ENCODE results near the gene ENGASE.

ENGASE gene

GRCh38 chr17:79118924-79119323 lies 44.3 kb downstream of the ENGASE start:
- no peak for DNase-seq

- DNase-seq: no peak
Observed at GRCh38 chr17:79120259-79120658, 45.6 kb downstream of the ENGASE start.

DNA sequence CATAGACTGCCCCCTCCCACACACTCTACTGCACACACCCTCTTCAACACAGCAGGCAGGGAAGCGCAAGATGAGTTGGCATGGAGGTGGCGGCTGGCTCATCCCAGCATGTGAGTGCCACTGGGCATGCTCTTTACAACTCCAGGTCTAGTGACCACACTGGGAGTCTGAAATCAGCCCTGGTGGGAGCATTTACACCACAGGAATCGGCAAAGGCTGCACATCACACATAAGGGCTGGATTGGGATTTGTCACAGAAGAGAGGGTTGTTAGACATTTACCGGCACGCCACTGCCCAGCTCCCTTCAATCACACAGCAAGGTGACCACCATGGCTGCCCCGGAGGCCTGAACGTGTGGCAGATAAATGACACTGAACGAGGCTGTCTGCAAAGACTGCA lies 49.4 kb downstream of the ENGASE start:
- no peak for DNase-seq

DNA sequence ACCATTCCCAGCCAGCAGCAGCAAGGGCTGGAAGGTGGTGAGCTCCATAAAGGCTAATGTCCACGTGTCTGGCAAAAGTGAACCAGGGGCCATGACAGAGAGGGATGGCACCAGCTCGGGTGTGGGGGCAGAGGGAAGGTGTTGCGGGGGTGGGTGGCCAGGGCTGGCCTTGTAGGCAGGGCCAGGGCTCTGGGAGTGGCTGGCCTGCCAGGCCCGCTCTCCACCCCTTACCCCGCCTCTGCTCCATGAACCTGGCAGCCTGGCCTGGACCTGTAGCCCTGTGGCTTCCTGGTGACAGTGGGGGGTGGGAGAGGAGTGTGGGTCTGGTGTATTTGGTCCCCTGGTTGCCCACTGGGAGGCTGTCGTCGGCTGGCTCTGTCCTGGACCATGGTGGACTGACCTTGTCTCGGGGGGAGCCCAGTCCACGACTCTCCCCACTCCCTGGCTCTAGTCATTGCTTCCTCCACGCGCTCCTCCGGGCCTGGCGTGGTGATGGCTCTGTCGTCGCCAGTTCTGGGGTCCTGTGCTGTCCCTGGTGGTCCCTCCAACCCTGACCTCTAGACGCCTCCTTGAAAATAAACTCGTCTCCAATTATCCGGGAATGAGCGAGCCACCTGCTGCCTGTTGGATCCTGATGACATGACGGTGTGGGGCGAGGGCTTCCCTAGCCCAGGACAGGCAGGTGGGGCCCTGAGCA lies 50.0 kb downstream of the ENGASE start:
- no peak for DNase-seq

DNA sequence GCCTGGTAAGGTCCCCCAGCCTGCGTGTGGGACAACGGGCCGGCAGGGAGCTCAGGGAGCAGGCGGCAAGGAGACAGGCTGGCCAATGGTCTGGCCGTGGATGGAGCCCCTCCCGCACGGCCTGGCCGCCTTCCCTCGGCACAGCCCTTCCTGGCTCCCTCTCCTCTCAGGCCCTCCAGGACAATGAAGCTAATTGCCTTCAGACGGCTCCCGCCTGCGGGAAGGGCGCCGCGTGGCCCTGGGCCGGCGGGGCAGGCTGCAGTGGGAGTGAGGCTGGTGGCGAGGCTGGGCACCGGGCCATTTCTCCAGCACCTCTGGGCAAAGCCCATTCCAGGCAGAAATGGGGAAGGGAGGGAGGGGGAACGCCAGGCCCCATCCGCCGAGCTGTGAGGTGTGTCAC lies 50.9 kb downstream of the ENGASE start:
- no peak for DNase-seq

DNA sequence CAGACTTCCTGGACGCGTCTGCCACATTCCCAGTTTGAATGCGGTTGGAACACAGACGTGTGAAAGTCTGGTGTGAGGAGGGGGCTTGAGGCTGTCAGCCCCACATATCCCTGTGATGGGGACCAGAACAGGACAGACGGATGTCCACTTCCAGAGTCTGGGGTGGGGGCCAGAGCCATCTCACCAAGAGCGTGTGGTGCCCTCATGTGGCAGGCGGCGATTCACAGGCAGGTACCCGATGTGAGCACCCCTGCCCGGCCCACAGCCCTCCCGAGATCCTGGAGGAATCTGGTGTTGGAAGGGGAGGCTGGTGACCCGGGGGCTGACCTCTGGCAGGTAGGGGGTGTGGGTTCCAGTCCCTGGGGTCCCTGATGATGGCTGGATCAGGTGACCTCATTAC lies 51.5 kb downstream of the ENGASE start:
- DNase-seq: no peak

- no peak for DNase-seq
Observed at GRCh38 chr17:79127534-79128135, 53.0 kb downstream of the ENGASE start.

DNA sequence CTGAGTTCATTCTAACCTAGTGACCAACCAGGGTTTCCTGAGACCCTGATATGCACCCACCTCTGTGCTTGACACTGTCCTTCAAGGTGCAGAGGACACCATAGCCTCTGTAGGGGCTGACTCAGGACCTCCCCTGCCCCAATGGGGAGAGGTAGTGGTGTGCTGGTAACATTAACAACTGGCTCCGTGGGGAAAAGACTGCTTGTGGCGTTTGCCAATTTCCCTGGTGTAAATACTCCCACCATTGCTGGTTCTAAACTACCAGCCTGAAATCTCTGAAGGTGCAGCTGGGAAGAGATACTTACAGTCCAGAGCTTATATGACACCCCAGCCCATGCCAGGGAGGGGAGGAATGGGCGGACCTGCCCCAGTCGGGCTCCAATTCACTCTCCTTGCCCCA lies 54.9 kb downstream of the ENGASE start:
- DNase-seq: no peak

GRCh38 chr17:79130536-79131273 lies 56.1 kb downstream of the ENGASE start:
- DNase-seq: no peak

DNA sequence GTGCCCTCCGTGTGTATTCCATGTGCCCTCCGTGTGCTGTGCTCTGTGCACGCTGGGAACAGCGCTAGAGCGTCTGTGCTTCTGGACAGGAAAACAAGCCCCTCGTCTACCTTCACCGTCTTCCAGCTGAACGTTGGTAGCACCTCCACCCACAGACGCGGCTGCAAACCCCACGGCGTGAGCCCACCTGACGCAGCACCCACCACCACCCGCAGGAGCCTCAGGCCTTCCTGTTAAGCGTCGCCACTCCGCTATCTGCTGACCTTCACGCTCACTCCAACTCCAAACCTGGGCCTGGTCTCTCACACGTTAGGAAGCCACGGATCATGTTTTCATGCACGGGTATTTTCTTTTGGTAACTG lies 56.6 kb downstream of the ENGASE start:
- DNase-seq: no peak

DNA sequence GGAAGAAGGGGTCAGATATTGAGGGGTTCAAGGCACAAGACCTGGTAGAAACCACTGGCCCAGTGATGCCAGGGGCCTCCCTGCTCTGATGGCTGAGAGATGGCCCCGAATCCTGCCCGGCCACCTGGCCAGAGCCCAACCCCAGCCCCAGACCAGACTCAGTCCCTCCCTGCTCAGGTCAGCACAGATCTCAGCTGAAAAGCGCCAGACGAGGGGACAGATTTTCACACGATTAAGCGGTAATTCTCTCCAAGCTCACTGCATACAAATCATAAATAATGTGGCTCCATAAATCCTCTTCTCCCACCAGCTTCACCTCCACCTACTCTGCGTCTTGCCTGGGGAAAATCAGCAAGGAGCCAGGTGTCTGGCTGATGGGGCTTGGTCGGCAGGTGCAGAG lies 57.1 kb downstream of the ENGASE start:
- DNase-seq: no peak

GRCh38 chr17:79132271-79133064 lies 57.8 kb downstream of the ENGASE start:
- no peak for DNase-seq

GRCh38 chr17:79133214-79133613 lies 58.6 kb downstream of the ENGASE start:
- DNase-seq: no peak

DNA sequence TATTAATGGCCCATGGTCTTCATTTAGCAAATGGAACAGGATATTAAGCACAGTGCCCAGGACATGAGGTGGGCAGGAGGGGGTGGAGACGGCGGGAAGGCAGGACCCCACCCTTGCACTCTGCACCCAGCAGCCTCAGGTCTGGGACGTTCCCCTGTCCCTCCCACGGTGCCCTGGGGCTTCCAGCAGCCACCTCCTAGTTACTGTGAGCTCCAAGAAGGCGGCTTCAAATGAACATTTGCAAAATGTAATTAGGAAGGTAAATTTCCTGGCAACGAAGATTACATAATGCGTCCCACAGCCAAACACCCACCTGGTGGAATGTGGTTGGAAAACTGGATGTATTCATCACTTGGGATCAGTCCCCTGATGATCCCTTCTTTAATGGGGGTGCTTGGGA lies 59.4 kb downstream of the ENGASE start:
- DNase-seq: no peak

DNA sequence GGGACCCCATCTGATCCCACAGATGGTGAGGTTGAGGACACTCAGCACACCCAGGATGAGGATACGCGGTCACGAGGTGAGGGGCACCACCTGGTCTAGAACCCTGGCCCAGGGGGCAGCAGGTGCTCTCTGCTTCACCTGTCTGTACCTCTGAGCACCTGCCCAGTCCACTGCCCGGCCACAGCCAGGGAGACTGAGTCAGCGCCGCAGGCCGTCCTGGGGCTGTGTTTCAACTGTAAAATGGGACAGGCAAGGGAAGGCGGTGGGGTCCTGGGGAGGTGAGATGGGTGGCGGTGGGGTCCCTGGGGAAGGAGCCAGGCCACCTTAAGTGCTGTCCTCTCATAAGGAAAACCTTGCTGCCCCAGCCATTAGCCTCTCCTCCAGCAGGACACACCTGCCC lies 60.4 kb downstream of the ENGASE start:
- no peak for DNase-seq

- DNase-seq: no peak
Observed at GRCh38 chr17:79135628-79136405, 61.2 kb downstream of the ENGASE start.

Measured in stimulated activated CD4-positive, alpha-beta T cell treated with anti-CD3 and anti-CD28 coated beads, Interleukin-1b, Interleukin-23, amount 100 ng/mL, for 48 hours (primary cell).